Ovary (tissue), 3 donors: Measurements from ENCODE around the gene A1BG.

ENCODE experiments used
- POLR2A ChIP-seq: fragments of 450-650 bp; IDR thresholded peaks from one replicate; pipeline ENCODE4 v1.6.1; 2017; ENCODE audit warnings: antibody characterized with exemption, mild to moderate bottlenecking, moderate library complexity
- TF ChIP-seq, protein P1 (sequence below), 3 donors: fragments of 450-650 bp in 2 of 3; fragments of 200-600 bp in 1 of 3; IDR thresholded peaks; one replicate each; pipeline versions ENCODE4 v1.5.1 to v1.8.0; 2016 to 2022; ENCODE audit warnings: antibody characterized with exemption in 3 of 3, mild to moderate bottlenecking in 1 of 3
- donor health status: DM: no; HTN: no; CAD: no.

DNA sequence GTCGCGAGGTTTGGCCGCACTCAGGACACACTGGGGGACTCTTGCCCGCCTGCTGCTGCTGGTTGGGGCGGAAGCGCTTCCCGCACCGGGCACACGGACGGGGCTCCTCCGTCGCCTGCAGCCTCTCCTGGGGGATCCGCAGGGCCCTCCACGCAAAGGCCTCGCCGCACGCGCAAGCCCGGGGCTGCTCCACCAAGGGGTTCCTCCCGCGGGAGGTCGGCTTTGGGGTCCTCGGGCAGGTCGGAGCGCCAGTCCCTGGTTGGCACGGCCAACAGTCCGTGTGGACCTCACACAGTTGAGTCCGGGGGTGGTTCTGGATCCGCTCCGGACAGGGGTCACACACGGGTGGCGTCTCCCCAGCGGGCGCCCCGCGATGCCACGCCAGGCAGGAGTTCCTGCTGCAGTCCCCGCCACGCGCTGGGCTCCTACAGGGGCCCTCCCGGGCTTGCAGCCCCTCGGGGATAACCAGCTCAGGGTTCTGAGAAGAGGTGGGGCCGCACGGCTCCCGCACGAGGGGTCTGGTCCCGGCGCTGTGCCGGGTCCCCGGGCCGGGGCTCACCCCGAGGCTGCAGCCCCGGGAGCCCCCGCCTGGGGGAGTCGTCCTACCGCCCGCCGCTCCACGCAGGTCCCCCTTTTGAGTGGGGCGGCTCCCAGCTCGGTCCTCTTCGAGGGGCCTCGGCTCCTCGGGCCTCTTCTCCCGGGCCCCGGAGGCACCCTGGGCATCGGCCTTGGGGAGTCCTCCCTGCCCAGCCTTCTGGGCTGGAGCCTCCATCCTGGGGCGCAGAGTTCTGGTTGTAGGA is 15.5 kb upstream of the A1BG start:
- TF ChIP-seq, protein P1, sequence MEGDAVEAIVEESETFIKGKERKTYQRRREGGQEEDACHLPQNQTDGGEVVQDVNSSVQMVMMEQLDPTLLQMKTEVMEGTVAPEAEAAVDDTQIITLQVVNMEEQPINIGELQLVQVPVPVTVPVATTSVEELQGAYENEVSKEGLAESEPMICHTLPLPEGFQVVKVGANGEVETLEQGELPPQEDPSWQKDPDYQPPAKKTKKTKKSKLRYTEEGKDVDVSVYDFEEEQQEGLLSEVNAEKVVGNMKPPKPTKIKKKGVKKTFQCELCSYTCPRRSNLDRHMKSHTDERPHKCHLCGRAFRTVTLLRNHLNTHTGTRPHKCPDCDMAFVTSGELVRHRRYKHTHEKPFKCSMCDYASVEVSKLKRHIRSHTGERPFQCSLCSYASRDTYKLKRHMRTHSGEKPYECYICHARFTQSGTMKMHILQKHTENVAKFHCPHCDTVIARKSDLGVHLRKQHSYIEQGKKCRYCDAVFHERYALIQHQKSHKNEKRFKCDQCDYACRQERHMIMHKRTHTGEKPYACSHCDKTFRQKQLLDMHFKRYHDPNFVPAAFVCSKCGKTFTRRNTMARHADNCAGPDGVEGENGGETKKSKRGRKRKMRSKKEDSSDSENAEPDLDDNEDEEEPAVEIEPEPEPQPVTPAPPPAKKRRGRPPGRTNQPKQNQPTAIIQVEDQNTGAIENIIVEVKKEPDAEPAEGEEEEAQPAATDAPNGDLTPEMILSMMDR (IDR thresholded peaks at IDR 0.05): no peak
- no peak for TF ChIP-seq POLR2A
